HEK293 (cell line): ENCODE measurements around the gene CEBPA.

Experiments
- CTCF ChIA-PET: fragments of 350-600 bp; formaldehyde crosslinking; extraction: SDS; loops from one replicate; lab custom pipeline; 2021; ENCODE audit warnings: antibody characterized with exemption; lab: Yijun Ruan, JAX
- POLR2A ChIA-PET: fragments of 300-600 bp; formaldehyde crosslinking; extraction: SDS; loops from one replicate; lab custom pipeline; 2020; ENCODE audit warnings: antibody characterized with exemption, inconsistent platforms; lab: Yijun Ruan, JAX
- H3K27ac ChIP-seq: fragments of 200-500 bp; sonication (Bioruptor generic); 2 replicates; pipeline ENCODE4 v1.5.1; 2014; ENCODE audit warnings: low read depth, low read length, control low read depth, inconsistent platforms; ENCODE audit errors: extremely low read depth
- H3K36me3 ChIP-seq, 2 experiments: fragments of 200-500 bp in 1 of 2; sonication (Bioruptor generic) in 1 of 2; 1 replicate in 1 of 2; 2 replicates in 1 of 2; pipeline ENCODE4 v1.5.1; 2014 to 2017; ENCODE audit warnings: inconsistent platforms in 2 of 2, low read length in 2 of 2; ENCODE audit not compliant: control insufficient read depth in 2 of 2, insufficient read depth in 1 of 2
- H3K4me1 ChIP-seq: fragments of 200-500 bp; sonication (Bioruptor generic); 2 replicates; pipeline ENCODE4 v1.5.1; 2014; ENCODE audit warnings: mild to moderate bottlenecking, low read length, inconsistent platforms; ENCODE audit not compliant: control insufficient read depth, insufficient read depth
- H3K4me3 ChIP-seq: 2 replicates; pipeline ENCODE4 v1.5.1; 2011; ENCODE audit warnings: low read depth, mild to moderate bottlenecking, control low read depth, low read length, moderate library complexity
- H3K9me3 ChIP-seq: fragments of 200-500 bp; sonication (Bioruptor generic); 2 replicates; pipeline ENCODE4 v1.5.1; 2014; ENCODE audit warnings: low read depth, low read length, inconsistent platforms; ENCODE audit not compliant: control insufficient read depth, insufficient read depth
- ATF2 ChIP-seq: fragments of 450-650 bp; formaldehyde crosslinking; IDR thresholded peaks from 2 replicates; pipeline ENCODE4 v1.5.1; 2016; ENCODE audit warnings: missing biosample characterization, missing genetic modification characterization, low read depth
- KLF16 ChIP-seq: fragments of 450-650 bp; formaldehyde crosslinking; IDR thresholded peaks from 2 replicates; pipeline ENCODE4 v1.5.1; 2017; ENCODE audit warnings: missing biosample characterization, missing genetic modification characterization
- MEIS1 ChIP-seq: sonication (generic); formaldehyde crosslinking; IDR thresholded peaks from 2 replicates; pipeline ENCODE4 v1.8.1; 2022; ENCODE audit warnings: missing genetic modification reagents, mild to moderate bottlenecking, borderline replicate concordance
- MZF1 ChIP-seq: fragments of 450-650 bp; formaldehyde crosslinking; IDR thresholded peaks from 2 replicates; pipeline ENCODE4 v1.5.1; 2017; ENCODE audit warnings: missing biosample characterization, missing genetic modification characterization, borderline replicate concordance
- PRDM10 ChIP-seq: fragments of 450-650 bp; formaldehyde crosslinking; IDR thresholded peaks from 2 replicates; pipeline ENCODE4 v1.5.1; 2016; ENCODE audit warnings: missing biosample characterization, missing genetic modification characterization
- TCF7L2 ChIP-seq: IDR thresholded peaks from 2 replicates; pipeline ENCODE4 v1.6.1; 2011; ENCODE audit warnings: low read depth, mild to moderate bottlenecking, inconsistent platforms, low read length, moderate library complexity, borderline replicate concordance
- ZNF19 ChIP-seq: fragments of 450-650 bp; formaldehyde crosslinking; IDR thresholded peaks from 2 replicates; pipeline ENCODE4; 2016; ENCODE audit warnings: missing biosample characterization, missing genetic modification characterization, low read depth
- ZNF221 ChIP-seq: fragments of 450-650 bp; formaldehyde crosslinking; IDR thresholded peaks from 2 replicates; pipeline ENCODE4 v1.5.1; 2017; ENCODE audit warnings: missing biosample characterization, missing genetic modification characterization, borderline replicate concordance
- ZNF560 ChIP-seq: fragments of 450-650 bp; formaldehyde crosslinking; IDR thresholded peaks from 2 replicates; pipeline ENCODE4 v1.5.1; 2017; ENCODE audit warnings: missing biosample characterization, missing genetic modification characterization, borderline replicate concordance
- ZNF670 ChIP-seq: fragments of 450-650 bp; formaldehyde crosslinking; IDR thresholded peaks from 2 replicates; pipeline ENCODE4 v1.5.1; 2016; ENCODE audit warnings: missing biosample characterization, missing genetic modification characterization, low read depth
- ZSCAN16 ChIP-seq: fragments of 450-650 bp; formaldehyde crosslinking; IDR thresholded peaks from 2 replicates; pipeline ENCODE4 v1.5.1; 2016; ENCODE audit warnings: missing biosample characterization, missing genetic modification characterization
- ZXDB ChIP-seq: fragments of 450-650 bp; formaldehyde crosslinking; IDR thresholded peaks from 2 replicates; pipeline ENCODE4 v1.5.1; 2016; ENCODE audit warnings: missing biosample characterization, missing genetic modification characterization
- TF ChIP-seq, protein P1 (sequence below): fragments of 450-650 bp; formaldehyde crosslinking; IDR thresholded peaks from 2 replicates; pipeline ENCODE4 v1.5.1; 2016; ENCODE audit warnings: missing biosample characterization, missing genetic modification characterization, borderline replicate concordance
- TF ChIP-seq, protein P2 (sequence below): fragments of 450-650 bp; IDR thresholded peaks from 2 replicates; pipeline ENCODE4 v1.5.1; 2018; ENCODE audit warnings: missing biosample characterization, missing genetic modification characterization
- TF ChIP-seq, protein P3 (sequence below): fragments of 450-650 bp; formaldehyde crosslinking; IDR thresholded peaks from 2 replicates; pipeline ENCODE4; 2016; ENCODE audit warnings: missing biosample characterization, missing genetic modification characterization

CEBPA gene

GRCh38 chr19:33297401-33298145 lies 4.8 kb downstream of the CEBPA start (continued):
- TF ChIP-seq, protein P1, sequence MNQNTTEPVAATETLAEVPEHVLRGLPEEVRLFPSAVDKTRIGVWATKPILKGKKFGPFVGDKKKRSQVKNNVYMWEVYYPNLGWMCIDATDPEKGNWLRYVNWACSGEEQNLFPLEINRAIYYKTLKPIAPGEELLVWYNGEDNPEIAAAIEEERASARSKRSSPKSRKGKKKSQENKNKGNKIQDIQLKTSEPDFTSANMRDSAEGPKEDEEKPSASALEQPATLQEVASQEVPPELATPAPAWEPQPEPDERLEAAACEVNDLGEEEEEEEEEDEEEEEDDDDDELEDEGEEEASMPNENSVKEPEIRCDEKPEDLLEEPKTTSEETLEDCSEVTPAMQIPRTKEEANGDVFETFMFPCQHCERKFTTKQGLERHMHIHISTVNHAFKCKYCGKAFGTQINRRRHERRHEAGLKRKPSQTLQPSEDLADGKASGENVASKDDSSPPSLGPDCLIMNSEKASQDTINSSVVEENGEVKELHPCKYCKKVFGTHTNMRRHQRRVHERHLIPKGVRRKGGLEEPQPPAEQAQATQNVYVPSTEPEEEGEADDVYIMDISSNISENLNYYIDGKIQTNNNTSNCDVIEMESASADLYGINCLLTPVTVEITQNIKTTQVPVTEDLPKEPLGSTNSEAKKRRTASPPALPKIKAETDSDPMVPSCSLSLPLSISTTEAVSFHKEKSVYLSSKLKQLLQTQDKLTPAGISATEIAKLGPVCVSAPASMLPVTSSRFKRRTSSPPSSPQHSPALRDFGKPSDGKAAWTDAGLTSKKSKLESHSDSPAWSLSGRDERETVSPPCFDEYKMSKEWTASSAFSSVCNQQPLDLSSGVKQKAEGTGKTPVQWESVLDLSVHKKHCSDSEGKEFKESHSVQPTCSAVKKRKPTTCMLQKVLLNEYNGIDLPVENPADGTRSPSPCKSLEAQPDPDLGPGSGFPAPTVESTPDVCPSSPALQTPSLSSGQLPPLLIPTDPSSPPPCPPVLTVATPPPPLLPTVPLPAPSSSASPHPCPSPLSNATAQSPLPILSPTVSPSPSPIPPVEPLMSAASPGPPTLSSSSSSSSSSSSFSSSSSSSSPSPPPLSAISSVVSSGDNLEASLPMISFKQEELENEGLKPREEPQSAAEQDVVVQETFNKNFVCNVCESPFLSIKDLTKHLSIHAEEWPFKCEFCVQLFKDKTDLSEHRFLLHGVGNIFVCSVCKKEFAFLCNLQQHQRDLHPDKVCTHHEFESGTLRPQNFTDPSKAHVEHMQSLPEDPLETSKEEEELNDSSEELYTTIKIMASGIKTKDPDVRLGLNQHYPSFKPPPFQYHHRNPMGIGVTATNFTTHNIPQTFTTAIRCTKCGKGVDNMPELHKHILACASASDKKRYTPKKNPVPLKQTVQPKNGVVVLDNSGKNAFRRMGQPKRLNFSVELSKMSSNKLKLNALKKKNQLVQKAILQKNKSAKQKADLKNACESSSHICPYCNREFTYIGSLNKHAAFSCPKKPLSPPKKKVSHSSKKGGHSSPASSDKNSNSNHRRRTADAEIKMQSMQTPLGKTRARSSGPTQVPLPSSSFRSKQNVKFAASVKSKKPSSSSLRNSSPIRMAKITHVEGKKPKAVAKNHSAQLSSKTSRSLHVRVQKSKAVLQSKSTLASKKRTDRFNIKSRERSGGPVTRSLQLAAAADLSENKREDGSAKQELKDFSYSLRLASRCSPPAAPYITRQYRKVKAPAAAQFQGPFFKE (tag by site-specific recombination) = no peak
- TF ChIP-seq PRDM10 (tag by site-specific recombination) = no peak
- TF ChIP-seq ZXDB (tag by site-specific recombination) = no peak

DNA sequence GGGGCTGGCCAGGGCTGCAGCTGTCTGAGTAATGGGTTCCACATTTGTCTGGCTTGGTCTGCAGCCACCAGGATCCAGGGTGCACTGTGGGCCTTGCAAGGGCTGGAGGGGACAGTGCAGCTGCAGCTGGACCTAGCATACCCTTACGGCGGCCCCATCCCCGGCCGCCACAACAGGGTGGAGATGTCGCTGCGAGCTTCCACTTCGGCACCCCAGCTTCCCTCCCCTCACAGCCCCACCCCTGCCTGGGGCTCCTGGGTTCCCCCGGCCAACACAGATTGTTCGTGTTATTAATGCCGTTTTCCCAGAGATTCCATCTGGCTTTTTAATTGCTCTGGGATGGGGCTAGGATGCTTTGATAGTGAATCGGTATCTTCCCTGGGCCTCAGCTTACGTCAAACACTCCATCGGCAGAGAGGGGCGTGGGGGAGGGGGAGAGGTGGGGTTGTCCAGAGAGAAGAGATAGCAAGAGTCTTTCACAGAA lies 5.8 kb downstream of the CEBPA start:
- Histone ChIP-seq H3K27ac (no peak overlapping the region), H3K36me3 (no peaks in the 10 kb centered on the region), H3K4me1 (peaks cover 59% of the 10 kb centered on the region), H3K4me3 (no peak overlapping the region), H3K9me3 (no peaks in the 10 kb centered on the region)
- TF ChIP-seq ZNF221 (no peak), MEIS1 (no peak), TCF7L2 (no peak), ZNF670 (tag by site-specific recombination) (no peak), ZNF19 (no peak), ATF2 (tag by site-specific recombination) (no peak), ZNF560 (tag by site-specific recombination) (no peak), ZSCAN16 (tag by site-specific recombination) (no peak), MZF1 (no peak), KLF16 (no peak)
- TF ChIP-seq, protein P2, sequence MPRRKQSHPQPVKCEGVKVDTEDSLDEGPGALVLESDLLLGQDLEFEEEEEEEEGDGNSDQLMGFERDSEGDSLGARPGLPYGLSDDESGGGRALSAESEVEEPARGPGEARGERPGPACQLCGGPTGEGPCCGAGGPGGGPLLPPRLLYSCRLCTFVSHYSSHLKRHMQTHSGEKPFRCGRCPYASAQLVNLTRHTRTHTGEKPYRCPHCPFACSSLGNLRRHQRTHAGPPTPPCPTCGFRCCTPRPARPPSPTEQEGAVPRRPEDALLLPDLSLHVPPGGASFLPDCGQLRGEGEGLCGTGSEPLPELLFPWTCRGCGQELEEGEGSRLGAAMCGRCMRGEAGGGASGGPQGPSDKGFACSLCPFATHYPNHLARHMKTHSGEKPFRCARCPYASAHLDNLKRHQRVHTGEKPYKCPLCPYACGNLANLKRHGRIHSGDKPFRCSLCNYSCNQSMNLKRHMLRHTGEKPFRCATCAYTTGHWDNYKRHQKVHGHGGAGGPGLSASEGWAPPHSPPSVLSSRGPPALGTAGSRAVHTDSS (tag by site-specific recombination) = no peak
- TF ChIP-seq, protein P3, sequence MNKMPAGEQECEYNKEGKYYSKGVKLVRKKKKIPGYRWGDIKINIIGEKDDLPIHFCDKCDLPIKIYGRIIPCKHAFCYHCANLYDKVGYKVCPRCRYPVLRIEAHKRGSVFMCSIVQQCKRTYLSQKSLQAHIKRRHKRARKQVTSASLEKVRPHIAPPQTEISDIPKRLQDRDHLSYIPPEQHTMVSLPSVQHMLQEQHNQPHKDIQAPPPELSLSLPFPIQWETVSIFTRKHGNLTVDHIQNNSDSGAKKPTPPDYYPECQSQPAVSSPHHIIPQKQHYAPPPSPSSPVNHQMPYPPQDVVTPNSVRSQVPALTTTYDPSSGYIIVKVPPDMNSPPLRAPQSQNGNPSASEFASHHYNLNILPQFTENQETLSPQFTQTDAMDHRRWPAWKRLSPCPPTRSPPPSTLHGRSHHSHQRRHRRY = no peak
- ChIA-PET POLR2A (no interaction called here), CTCF (interaction anchor here (0.6 to 5.4 kb wide), 7 partner anchors 7 to 110 kb away, joined by 3 to 28 read pairs (median 3); no protein-coding TSS in a partner anchor)
